ENCODE measurements around the gene NINJ2.
"Not testable (repeated sequence)": the region's sequence is repeated elsewhere in the genome, so short reads cannot be mapped to it uniquely, and the experiment has no call there.

The NINJ2 gene

DNA sequence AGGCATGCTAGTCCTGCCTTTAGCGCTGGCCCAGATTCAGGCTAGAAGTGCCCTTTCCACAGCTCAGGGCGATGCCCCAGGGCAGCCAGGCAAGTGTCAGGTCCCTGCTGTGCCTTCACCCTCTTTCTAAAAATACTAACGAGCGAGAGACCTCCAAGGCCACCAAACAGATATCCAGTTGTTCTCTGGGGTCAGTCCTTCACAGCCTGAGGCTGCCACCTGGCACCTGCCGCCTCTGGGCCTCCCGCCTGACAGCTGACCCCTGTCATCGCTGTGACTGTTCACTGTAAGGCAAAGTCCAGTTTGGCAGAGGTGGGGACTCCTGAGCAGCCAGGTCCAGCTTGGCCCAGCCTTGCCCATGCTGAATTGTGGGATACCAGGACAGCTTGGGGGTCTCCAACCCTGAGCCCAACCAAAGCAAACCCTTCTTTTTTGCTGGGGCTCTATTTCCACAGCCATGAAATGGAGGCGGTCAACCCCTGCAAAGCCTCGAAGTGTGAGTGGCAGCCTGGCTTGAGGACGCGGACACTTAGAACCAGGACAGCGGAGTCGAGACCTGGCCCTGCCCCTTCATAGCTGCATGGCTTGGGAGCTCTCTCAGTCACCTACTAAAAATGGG is 79.9 kb downstream of the NINJ2 start:
- DNase-seq = no peak

DNA sequence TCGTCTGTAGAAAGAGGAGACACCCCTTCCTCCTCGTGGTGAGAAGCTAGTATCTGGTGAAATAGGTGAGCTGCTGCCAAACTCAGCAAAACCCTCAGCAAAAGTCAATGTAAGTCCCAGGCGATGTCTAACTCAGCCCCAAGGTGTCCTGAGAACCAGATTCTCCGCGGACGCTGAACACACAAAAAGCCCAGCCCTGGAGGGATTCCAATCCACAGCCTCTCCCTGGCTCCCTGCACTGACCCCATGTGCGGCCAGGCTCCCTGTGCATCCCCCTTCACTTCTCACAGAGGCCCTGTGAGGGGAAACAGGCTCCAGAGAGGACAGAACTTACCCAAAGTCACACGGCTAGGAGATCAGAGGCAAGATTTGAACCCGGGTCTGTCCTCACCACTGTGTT is 81.5 kb downstream of the NINJ2 start:
- no peak for DNase-seq

DNA sequence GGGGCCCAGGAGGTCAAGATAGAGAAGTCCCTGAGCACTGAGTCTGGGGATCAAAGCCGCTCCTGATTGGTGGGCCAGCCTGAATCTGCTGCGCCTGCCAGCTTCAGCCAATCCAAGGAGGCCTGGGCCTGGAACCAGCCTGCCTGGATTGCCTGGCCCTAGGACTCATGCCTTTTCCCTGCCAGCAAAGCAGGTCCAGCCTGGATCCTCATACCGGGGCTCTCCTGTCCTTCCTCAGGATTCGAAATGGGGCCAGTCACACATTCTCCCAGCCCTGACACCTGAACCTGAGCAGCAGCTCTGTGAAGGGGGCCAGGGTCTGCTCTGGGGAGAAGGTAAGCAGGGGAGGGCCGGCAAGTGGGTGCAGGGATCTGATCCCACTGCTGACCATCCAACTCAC is 81.9 kb downstream of the NINJ2 start:
- DNase-seq = no peak

DNA sequence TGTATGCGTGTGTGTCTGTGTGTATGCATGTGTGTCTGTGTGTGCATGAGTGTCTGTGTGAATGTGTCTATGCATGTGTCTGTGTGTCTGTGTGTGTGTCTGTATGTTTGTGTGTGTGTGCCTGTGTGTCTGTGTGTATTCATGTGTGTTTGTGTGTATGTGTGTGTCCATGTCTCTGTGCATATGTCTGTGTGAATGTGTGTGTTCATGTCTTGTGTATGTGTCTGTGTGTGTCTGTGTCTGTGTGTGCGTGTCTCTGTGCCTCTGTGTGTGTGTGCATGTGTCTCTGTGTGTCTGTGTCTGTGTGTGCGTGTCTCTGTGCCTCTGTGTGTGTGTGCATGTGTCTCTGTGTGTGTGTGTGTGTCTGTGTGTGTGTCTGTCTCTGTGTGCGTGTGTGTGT is 82.4 kb downstream of the NINJ2 start:
- no peak for DNase-seq

DNA sequence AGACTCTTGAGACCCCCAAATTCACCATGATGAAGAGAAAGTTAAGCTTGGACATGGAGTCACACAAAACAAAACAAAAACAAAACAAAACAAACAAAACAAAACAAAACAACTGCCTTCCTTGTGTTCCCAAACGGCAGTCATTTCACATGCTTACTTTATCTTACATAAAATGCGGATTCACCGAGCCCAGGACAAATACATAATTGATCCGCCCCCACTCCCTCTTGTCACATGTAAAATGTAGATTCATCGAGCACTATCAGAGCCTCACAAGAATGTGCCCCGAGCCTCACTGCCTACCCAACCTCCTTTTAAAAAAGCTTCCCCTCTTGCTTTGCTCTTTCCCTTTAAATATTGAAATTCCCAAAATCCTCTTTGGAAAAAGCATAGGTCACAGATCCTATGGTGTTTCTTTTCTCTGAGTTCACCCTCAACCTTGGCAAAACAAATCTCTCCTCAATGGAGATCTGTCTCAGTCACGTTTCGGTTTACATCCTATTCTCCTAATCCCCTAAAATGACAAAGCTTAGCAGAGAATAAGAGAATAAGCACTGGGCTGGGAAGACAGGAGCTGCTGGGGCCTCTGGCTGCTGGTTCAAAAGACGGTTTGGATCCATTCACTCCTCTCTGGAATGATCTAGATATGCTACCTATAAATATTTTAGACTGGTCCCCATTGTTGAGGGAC is 83.7 kb downstream of the NINJ2 start:
- no peak for DNase-seq

DNA sequence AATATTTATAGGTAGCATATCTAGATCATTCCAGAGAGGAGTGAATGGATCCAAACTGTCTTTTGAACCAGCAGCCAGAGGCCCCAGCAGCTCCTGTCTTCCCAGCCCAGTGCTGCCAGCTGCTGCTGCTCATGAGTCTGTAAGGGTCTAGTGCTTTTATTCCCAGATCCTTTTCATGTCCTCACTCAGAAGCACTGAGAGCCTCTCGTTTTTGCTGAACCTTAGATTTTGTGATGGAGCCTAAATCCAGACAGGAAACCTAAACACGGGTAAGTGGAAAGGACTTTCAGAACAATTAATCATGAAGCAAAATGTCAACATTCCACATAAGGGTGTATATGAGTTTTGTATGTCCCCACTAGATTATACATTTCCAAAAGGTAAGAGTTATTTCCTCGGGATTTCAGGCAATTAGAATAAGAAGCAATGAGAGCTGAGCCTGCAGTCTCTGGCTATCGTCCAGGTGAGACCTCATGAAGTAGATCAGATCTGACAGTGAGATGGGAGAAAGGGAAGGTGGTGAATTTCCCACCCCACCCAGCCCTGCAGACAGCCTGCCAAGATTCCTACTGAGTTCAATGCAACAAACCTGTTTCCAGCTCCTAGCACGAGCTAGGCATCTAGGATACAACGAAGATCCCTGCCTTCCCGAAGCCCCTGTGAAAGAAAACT is 84.4 kb downstream of the NINJ2 start:
- no peak for DNase-seq

DNA sequence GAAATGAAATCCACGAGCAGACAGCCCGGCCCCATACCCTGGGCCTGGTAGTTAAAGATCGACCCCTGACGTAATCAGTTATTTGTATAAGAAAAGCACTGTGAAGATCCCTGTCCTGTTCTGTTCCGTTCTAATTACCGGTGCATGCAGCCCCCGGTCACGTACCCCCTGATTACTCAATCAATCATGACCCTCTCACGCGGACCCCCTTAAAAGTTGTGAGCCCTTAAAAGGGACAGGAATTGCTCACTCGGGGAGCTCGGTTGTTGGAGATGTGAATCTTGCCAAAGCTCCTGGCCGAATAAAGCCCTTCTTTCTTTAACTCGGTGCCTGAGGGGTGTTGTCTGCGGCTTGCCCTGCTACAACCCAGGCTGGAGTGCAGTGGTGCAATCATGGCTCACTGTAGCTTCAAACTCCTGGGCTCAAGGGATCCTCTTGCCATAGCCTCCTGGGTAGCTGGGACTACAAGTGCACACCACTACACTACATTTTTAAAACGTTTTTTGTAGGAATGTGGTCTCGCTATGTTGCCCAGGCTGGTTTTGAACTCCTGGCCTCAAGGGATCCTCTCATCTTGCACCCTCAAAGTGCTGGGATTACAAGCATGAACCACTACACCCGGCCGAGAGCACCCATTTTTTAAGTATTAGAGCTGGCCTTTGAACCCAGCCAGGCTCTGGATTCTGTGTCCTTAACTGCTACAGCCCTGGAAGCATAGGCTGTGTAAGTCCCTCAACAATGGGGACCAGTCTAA is 85.1 kb downstream of the NINJ2 start:
- DNase-seq = not testable (repeated sequence)

DNA sequence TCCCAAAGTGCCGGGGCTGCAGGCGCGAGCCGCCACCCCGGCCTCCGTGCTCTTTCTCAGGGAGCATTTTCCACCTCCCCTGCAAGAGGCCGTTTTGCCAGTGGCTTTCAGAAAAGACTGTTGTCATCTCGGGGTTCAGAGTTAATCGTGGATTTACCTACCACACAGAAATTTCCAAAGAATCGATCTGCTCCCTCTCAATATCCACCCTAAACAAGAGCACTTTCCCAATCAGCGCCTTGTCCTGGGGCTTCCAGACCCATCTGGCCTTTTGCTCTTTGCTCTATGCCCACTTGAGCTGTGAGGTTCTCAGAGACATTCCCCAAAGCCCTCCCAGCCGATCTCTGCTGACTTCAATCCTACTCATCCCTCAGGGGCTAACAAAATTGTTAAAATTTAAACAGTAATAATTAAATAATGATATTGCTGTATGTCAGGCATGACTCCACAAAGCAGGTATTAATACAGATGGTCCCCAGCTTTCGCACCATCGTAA is 86.6 kb downstream of the NINJ2 start:
- DNase-seq = no peak

DNA sequence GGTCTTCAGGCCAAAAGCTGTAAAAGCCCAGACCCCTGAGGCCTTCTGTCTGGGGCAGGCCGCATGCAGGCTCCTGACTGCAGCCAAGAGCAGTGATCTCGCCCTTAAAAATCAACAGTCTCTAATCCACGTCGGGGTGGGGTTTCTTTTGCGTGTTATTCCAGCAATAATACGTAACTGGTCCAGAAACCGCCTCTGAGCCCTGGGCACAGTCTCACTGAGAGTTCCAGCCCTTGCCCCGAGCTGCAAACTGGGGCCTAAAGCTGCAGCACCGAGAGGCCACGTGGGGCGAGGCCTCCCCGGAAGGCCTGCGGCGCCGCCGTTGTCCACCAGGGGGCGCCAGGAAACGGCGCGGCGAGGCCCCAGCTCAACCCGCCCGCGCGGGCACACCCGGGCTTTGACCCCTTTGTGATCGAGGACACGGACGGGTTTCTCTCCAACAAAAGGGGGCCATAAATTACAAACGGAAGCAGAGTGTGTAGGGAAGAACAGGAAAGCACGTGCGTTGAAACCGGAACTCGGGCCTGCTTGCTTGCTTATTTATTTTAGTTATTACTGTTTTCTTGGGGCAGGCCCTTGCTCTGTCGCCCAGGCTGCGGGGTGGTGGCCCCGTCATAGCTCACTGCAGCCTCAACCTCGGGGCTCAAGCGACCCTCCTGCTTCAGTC is 87.2 kb downstream of the NINJ2 start:
- peak; percentile 30 for DNase-seq

DNA sequence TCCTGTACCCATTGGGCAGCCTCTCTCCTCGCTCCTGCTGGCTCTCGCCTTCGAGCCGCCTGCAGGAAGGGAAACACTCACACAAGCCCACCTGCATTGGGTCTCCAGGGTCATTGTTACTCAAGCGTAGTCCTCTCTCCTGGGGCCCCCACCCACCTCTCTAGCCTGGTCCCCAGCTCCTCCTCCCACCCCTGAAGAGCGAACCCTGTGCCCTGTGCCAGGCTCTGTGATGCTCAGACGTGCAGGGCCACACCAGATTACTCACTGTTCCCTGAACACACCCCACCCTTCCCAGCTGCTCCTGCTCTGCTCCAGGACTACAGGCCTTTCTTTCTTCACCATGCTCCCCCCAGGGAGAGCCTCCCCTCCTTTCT is 88.1 kb downstream of the NINJ2 start:
- DNase-seq = no peak

DNA sequence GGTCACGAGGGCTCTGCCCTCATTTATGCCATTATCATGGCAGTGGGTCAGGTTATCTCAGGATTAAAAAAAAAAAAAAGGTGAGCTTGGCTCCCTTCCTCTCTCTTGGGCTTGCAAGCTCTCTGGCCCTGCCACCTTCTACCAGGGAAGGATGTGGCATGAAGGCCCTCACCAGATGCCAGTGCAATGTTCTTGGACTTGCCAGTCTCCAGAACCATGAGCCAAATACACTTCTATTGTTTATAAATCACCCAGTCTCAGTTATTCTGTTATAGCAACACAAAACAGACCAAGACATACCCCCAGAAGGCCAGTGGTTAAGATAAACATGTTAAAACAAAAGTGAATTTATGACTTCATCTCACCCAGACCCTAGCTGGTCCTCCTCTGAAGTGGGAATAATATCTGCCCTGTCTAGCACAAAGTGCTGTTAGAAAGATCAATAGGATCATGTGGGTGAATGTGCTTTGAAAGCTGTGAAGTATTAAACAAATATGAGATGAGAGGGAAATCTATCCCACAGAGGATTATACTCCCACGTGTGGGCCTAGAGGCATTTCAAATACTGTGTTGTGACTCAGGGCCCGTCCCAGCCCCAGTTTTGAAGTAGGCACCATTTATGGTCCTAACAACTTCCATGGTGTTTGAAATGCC is 88.6 kb downstream of the NINJ2 start:
- DNase-seq = peak; percentile 2

DNA sequence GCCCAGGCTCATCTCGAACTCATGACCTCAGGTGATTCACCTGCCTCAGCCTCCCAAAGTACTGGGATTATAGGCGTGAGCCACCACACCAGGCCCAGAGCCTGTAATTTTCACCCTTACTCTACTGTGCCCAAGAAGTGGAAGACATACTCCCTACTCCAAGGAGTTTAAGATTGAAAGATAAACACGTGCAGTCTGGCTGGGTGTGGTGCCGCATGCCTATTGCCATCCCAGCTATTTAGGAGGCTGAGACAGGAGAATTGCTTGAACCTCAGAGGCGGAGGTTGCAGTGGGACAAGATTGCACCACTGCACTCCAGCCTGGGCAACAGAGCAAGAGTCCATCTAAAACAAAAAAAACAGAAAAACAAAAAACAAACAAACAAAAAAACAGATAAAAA is 90.0 kb downstream of the NINJ2 start:
- DNase-seq = no peak

DNA sequence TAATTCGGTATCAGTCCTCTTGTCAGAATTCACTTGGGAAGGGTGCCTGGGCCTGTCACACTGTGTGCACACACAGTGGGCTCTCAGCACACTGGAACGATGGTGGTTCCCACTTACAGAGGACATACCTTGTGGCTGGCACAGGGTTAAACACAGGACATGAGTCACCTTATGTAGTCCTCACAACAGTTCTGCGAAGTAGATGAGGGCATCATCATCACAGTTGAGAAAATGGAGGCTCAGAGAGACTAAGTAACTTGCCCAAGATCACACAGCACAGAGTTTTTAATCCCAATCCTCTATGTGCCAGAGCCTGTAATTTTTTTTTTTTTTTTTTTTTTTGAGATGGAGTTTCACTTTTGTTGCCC is 90.7 kb downstream of the NINJ2 start:
- DNase-seq = no peak

DNA sequence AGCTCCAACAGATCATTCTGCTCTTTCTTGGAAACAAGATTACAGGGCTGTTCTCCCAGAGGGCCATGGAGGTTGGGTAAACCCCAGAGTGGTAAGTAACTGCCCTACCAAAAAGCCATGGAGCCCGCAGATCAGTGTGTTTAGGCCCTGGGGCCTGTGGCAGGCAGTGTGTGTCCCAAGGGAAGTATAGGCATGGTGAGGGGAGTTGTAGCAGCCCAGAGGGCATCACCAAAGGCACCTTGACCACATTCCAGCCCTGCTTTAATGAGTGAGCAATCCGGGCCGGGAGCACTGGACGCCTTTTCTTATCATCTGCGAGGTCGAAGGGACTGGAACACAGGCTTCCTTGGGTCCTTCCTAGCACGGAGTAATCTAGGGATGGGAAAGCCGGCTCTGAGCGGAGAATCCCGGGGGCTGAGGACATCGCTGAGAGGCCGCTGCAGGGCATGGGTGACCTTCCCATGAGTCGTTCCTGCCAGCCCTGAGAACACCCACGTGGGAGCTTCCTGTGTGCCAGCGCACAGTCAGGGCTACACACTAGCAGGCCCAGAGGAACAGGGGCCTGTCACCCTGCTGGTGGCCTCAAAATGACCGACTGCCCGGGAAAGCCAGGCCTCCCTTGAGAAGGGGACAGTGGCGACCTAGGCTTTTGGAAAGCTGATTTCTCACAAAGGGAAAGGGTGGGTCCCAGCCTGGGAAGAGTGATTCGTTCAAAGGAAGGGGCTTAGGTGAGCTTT is 91.3 kb downstream of the NINJ2 start:
- DNase-seq = no peak

DNA sequence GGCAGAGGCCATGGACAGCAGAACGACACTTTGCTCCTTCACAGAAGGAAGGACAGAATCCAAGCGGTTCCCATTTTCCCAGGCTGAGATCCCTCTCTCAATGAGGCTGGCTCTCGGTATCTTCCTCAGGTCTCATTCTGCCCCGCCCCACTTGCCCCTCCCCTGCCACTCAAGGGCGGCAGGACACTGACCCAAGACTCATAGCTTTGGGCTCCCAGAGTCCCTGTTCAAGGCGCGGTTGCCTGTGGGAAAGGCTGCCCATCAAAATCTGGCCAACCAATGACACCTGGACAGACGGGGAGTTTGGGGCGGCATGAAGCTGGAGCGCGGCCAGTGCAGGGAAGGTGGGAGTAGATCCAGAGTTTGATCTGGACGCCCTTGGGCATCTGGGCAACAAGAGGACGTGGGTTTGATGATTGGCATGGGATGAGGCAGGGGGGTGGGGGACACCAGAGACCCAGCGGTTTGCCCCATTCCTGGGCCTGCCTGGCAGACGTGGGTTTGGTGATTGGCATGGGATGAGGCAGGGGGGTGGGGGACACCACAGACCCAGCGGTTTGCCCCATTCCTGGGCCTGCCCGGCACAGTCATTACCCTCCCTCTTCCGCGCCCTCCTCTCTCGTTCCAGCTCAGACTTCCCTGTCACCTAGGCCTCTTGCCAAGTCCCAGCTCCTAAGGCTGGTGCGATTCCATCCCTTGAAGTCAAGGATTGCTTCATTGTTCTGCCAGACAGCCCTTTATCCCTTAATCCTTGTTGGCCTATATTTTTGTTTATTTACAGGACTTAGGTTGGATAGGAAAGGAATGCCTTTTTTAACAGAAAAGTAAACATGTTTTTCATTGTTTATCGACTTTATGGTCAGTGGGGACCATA is 92.1 kb downstream of the NINJ2 start:
- no peak for DNase-seq

DNA sequence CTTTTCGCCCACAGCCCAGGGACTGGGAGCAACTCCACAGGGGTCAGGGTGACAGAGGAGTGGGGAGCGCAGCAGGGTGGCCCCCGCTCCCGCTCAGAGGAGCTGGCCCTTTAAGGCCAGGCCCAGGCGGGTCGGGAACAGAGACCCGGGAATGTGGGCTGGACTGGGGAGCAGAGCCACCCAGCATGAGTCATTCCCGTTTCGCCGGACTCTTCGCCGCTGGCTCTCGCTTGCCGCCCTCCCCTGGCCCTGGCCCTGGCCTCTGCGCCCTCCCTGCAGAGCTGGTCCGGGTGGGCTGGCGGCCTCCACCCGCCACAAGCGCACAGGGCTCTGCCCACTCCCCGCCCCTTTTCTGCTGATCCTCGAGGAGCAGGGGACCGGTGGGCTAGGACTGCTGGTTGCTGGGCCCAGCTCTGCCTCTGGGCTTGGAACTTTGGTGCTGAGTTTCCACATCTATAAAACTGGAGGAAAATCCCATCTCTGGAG is 92.8 kb downstream of the NINJ2 start:
- peak; percentile 61 for DNase-seq

DNA sequence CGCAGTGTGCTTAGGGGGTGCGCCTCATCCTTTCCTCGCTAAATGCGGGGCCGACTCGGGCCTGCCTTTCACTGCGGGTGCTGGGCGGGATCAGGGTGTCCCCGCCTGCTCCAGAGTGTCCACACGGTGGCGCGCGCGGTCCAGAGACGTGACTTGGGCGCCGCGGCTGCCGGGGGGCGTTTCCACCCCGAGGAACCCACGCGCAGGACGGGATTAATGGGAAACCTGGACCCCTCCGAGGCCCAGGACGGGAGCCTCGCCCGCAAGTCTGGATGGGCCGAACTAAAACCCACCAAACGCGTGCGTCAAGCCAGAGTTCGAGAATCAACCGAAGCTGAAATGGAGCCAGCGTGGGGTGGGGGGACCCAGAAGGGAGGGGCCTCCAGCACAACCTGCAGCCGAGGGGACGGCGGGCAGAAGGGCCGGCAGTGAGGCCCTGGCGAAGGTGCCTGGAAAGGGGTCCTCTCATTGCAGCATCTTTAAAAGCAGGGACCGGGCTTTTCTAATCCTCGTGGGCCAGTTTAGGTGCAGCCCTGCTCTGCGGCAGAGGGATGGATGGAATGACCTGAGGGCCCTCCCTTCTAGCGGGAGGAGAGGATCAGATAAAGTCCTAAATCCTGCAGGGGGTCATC is 93.3 kb downstream of the NINJ2 start:
- peak; percentile 69 for DNase-seq

DNA sequence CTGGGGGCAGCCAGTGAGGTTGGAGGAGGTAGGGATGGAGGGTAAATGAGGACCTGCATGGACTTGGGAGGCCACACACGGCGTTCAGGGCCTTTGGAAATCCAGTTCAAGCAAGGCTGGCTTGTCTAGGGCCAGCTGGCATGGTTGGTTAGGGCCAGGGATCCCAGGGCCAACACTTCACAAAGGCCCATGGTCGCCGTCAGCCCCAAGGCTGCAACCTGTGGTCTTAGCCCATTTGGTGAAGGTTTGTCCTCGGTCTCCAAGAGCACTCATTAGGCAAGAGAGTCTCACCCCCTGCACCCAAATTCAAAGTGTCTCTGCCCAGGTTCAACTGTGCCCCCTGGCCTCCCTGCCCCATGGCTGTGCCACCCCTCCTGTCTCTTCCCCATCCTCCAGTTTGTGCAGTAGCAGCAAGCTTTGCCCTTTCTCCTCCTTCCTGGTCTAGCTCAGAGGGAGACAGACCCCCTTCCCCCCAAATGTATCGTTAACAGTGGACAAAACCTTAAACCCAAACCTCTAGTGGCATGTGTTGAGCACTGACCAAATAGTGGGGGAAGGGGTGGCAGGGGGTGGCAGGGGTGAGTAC is 94.1 kb downstream of the NINJ2 start:
- DNase-seq = no peak

DNA sequence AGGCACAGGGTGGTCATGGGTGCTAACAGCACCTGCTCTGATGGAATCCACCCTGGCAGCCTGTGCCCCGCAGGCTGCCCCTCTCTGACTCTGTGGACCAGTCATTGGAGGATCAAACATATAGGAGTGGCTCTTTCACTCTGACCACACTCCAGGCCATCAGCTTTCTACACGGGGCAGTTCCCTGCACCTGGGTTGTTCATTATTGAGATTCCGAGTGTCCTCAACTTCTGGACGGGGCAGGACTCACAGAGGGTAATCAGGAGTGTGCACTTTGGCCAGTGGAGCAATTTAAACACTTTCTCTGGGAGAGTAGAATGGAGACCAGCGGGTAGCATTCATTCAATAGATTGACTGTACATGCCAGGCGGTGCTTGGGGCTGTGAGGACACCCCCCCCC is 94.8 kb downstream of the NINJ2 start:
- DNase-seq = no peak
